A549 treated with ZK216348 at 1 μM for 4 hours (cell line): ENCODE results near the gene DCTN2. TPM values are rescaled to one million over a fixed set of nuclear protein-coding genes. Genes with fewer than 3 reads are reported as not detected.

Experiments
- total RNA-seq: library from RNA; stranded (reverse); fragments of 200-300 nt; extraction: Qiagen RNA extraction; gene quantifications from 5 replicates; pipeline ENCODE4 v1.2.3, GENCODE V29; 2022; ENCODE audit warnings: low read depth

The DCTN2 gene
- total RNA-seq, result 120 to 142 TPM (median 127 TPM) in 5 replicates

GRCh38 chr12:57546438-57547287 lies at the start of gene DCTN2:
Gene DCTN2, minus strand, starts transcription at chr12:57547192. Its CDS starts 129 bp downstream, at chr12:57547063.

GRCh38 chr12:57590864-57591781 lies 44.1 kb upstream of the DCTN2 start, which contains the start of gene PIP4K2C:
Gene PIP4K2C, plus strand, starts transcription at chr12:57591192. Its CDS starts 98 bp downstream, at chr12:57591290.

DNA sequence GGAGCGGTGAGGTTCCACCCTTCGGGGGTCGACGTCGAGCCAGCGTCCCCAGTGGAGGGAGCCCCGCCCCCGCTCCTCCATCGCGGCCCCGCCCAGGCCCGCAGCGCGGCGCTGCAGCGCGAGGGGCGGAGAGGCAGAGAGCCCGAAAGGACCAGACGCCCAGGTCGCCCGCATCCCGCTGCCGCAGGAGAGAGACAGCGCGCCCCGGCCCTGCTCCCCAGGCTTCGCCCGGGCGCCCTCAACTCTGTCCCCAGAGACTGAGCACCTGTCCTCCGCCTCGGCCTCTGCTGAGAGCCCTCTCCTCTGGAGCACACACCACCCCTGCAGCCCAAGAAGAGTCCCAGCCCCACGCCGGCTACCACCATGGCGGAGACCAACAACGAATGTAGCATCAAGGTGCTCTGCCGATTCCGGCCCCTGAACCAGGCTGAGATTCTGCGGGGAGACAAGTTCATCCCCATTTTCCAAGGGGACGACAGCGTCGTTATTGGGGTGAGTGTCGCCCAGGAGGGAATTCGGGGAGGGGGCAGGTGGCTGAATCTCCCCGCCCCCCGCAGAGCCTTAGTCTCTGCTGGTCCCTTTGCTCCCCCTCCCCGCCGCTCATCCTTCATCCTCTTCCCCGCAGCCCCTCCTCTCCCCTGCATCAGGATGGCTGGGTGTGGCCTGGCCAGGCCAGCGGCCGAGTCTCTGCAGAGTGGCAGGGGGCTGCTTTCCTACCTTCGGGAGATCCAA lies 3.1 kb upstream of the DCTN2 start, which contains the start of gene KIF5A:
KIF5A (plus strand) TSS at position 136 of the 732 bp plus-strand sequence; CDS start at position 364, 228 bp downstream.

DNA sequence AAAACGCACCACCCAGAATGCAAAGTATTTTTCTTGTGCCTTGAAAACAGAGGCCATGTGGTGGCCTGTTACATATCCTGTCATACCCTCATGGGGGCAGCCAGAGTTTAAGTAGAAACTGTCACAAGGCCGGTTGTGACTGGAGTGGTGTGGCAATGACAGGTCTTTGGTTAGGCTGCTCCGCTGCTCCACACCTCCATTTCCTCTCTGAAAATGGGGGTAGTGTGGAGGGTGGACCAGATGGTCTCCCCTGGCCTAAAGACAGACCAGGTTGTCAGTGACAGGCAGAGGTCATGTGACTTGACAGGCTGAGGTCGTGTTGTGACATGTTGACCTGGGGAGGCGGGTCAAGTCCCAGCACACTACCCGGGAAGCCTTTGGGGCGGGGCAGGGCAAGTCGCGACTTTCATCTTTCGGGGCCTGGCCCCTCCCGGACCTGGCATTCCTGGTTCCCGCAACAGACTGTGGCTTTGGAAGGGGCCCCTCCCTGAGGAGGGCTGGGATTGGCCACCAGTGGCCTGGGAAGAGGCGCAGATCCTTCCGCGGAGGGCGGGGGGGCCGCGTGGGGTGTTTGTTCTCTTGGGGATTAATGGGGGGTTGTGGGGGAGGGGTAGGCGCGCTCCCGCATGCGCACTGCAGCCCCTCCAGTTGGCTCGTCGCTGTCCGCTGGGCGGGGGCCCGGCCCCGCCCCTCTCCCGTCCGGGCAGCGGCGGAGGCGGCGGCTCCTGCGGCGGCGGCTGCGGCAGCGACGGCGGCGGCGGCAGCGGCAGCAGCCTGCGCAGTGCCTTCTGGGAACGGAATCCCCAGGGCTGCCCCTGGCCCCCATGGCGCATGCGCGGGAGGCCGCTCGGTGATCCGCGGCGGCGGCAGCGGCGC lies 24.7 kb downstream of the DCTN2 start, which contains the start of gene MBD6:
MBD6 (plus strand) TSS at position 814 of the 876 bp plus-strand sequence. CDS start 1,480 bp downstream, outside the sequence.

DNA sequence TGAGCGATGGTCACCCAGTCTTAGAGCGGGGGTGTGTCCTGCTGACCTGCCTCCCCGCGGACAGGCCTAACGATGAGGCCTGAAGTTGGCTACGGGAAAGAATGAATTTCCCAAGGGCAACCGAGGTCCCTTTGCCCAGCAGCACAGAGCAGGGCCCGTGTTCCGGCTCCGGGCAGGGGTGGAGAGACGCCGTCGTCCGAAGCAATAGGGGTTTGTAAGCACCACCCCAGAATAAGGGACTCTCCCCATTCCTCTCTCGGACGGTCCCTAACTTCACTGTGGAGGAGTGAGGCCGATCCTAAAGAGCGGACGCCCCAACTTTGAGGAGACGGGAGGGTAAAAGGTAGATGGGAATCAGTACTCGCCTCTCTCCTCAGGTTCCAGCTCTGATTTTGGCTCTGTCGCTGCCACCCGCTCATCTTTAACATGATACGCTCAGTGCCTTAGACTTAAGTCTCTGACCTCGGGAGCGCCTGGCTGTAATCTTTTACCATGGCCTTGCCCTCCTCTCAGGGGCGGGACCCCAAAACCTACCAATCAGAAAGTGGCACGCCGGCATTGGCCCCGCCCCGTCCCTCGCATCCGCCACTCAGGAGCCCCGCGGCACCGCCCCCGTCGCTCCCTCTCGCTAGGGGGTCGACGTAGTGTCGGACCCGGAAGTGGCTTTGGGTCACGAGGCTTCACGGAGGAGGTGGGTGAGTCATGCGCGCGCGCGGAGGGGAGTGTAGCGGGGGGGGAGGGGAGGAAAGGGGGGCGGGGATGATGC lies 26.8 kb downstream of the DCTN2 start, which contains the start of gene DDIT3:
DDIT3 (minus strand) TSS at position 462 of the 766 bp plus-strand sequence. CDS start 3,108 bp downstream, outside the sequence.

DNA sequence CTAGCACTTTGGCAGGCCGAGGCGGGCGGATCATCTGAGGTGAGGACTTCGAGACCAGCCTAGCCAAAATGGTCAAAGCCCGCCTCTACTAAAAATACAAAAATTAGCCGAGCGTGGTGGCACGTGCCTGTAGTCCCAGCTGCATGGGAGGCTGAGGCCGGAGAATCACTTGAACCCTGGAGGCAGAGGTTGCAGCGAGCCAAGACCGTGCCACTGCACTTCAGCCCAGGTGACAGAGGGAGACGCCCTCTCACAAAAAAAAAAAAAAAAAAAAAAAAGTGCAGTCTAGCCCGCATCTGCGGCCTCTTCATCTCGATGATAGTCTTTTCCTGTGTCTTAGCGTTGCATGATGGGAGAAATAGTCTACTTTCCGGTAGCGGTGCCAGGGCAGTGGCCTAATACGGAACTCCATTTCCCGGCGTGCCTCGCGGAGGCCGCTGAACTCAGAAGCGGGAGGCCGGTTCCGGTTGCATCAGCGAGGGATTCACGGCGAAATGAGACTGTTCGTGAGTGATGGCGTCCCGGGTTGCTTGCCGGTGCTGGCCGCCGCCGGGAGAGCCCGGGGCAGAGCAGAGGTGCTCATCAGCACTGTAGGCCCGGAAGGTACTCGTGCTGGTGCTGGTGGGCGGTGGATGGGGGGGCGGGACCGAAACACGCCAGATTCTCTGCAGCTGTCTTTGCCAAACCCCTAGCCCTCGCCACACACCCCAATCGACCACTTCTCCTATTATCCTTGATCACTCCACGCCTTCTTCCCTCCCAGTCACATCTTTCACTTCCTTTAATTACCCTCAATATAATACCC lies 59.2 kb downstream of the DCTN2 start, which contains the start of gene MARS1:
MARS1 (plus strand) TSS at position 472 of the 805 bp plus-strand sequence; CDS start at position 495, 23 bp downstream.

Other genes starting within 250 kb of the DCTN2 start
- 8.3 to 11.7 TPM (median 9.0 TPM) in 5 replicates for gene R3HDM2, start 116.1 kb downstream of the DCTN2 start, total RNA-seq
- 0.07 TPM in 1 of 5 replicates, not detected in the others for gene INHBC, start 112.4 kb downstream of the DCTN2 start, total RNA-seq
- gene INHBE, start 91.9 kb downstream of the DCTN2 start, total RNA-seq, result 0.07 to 0.11 TPM in 2 of 5 replicates, not detected in the others
- 3.9 to 8.8 TPM (median 7.3 TPM) in 5 replicates for gene GLI1, start 87.4 kb downstream of the DCTN2 start, total RNA-seq
- gene ARHGAP9, start 67.3 kb downstream of the DCTN2 start, total RNA-seq, result 0.53 to 1.2 TPM (median 0.91 TPM) in 4 of 5 replicates, not detected in the other
- 126 to 186 TPM (median 138 TPM) in 5 replicates for gene MARS1, start 59.1 kb downstream of the DCTN2 start, total RNA-seq
- 28.7 to 36.1 TPM (median 31.0 TPM) in 5 replicates for gene DDIT3, start 26.7 kb downstream of the DCTN2 start, total RNA-seq
- gene MBD6, start 24.4 kb downstream of the DCTN2 start, total RNA-seq, result 15.4 to 28.9 TPM (median 27.5 TPM) in 5 replicates
- 0.18 to 0.26 TPM (median 0.21 TPM) in 5 replicates for gene KIF5A, start 2.9 kb upstream of the DCTN2 start, total RNA-seq
- 39.2 to 49.2 TPM (median 42.4 TPM) in 5 replicates for gene PIP4K2C, start 44.0 kb upstream of the DCTN2 start, total RNA-seq
- 13.4 to 21.3 TPM (median 18.7 TPM) in 5 replicates for gene DTX3, start 57.6 kb upstream of the DCTN2 start, total RNA-seq
- gene ARHGEF25, start 64.2 kb upstream of the DCTN2 start, total RNA-seq, result 4.1 to 7.7 TPM (median 6.0 TPM) in 5 replicates
- 27.2 to 51.6 TPM (median 49.2 TPM) in 5 replicates for gene B4GALNT1, start 86.0 kb upstream of the DCTN2 start, total RNA-seq
- 109 to 127 TPM (median 117 TPM) in 5 replicates for gene OS9, start 146.9 kb upstream of the DCTN2 start, total RNA-seq
- 0.08 to 0.48 TPM (median 0.12 TPM) in 5 replicates for gene AGAP2, start 191.6 kb upstream of the DCTN2 start, total RNA-seq
- 14.4 to 21.6 TPM (median 17.4 TPM) in 5 replicates for gene TSPAN31, start 197.8 kb upstream of the DCTN2 start, total RNA-seq
- 212 to 278 TPM (median 234 TPM) in 5 replicates for gene CDK4, start 205.1 kb upstream of the DCTN2 start, total RNA-seq
- gene MARCHF9, start 207.9 kb upstream of the DCTN2 start, total RNA-seq, result 6.0 to 9.2 TPM (median 7.8 TPM) in 5 replicates
- 0.86 to 4.5 TPM (median 2.7 TPM) in 5 replicates for gene CYP27B1, start 219.9 kb upstream of the DCTN2 start, total RNA-seq
- gene METTL1, start 224.9 kb upstream of the DCTN2 start, total RNA-seq, result 49.9 to 57.2 TPM (median 51.6 TPM) in 5 replicates
- gene EEF1AKMT3, start 225.4 kb upstream of the DCTN2 start, total RNA-seq, result 3.8 to 5.7 TPM (median 5.2 TPM) in 5 replicates
- 67.7 to 78.2 TPM (median 72.3 TPM) in 5 replicates for gene TSFM, start 235.6 kb upstream of the DCTN2 start, total RNA-seq